HL-60 (cell line): ENCODE measurements around the gene COL4A2.

Experiments
- CTCF ChIP-seq: IDR thresholded peaks from one replicate; pipeline ENCODE4 v1.5.1; 2011; ENCODE audit warnings: low read length, control low read depth, inconsistent platforms; ENCODE audit not compliant: insufficient read depth
- GABPA ChIP-seq: IDR thresholded peaks from 2 replicates; pipeline ENCODE4 v1.6.1; 2012; ENCODE audit warnings: low read depth
- POLR2AphosphoS5 ChIP-seq: IDR thresholded peaks from 2 replicates; pipeline ENCODE4 v1.6.1; 2012; ENCODE audit warnings: low read depth
- REST ChIP-seq: IDR thresholded peaks from 2 replicates; pipeline ENCODE4 v1.6.1; 2012; ENCODE audit warnings: low read depth; ENCODE audit not compliant: insufficient replicate concordance

- TF ChIP-seq CTCF: no peak
- TF ChIP-seq POLR2AphosphoS5: no peak
- TF ChIP-seq GABPA: no peak
- no peak for TF ChIP-seq REST
Observed at GRCh38 chr13:110289174-110289573, 17.9 kb upstream of the COL4A2 start.
